ENCODE data around the gene MAP1S.

GRCh38 chr19:17695198-17695597 is 24.1 kb upstream of the MAP1S start:
- TF ChIP-seq CTCF (IDR thresholded peaks at IDR 0.05; ENCODE audit: control extremely low read depth in 1 of 3, insufficient read depth in 1 of 3, low read depth in 1 of 3, low read length in 3 of 3): no peak
- TF ChIP-seq TAF7 (optimal IDR thresholded peaks at IDR 0.05; ENCODE audit: borderline replicate concordance, low read depth, low read length): no peak
- no peak for TF ChIP-seq EP300 (IDR thresholded peaks at IDR 0.05; ENCODE audit: borderline replicate concordance in 1 of 2, low read depth in 2 of 2, low read length in 2 of 2)
- no peak for TF ChIP-seq CHD2 (IDR thresholded peaks at IDR 0.05; ENCODE audit: low read length)
- no peak for TF ChIP-seq RAD21 (IDR thresholded peaks at IDR 0.05 in 1 of 2, conservative IDR thresholded peaks at IDR 0.05 in 1 of 2; ENCODE audit: low read depth in 2 of 2, low read length in 2 of 2)
- no peak for TF ChIP-seq POLR2A (IDR thresholded peaks at IDR 0.05; ENCODE audit: control extremely low read depth in 1 of 2, low read depth in 2 of 2, low read length in 2 of 2)
- no peak for TF ChIP-seq BCL11A (IDR thresholded peaks at IDR 0.05; ENCODE audit: low read depth in 2 of 2, low read length in 2 of 2)
- TF ChIP-seq ASH2L (IDR thresholded peaks at IDR 0.05; ENCODE audit: low read length): no peak
- TF ChIP-seq USF2 (IDR thresholded peaks at IDR 0.05; ENCODE audit: low read length): no peak
- TF ChIP-seq SUZ12 (IDR thresholded peaks at IDR 0.05; ENCODE audit: low read length): no peak
- no peak for TF ChIP-seq SP2 (IDR thresholded peaks at IDR 0.05; ENCODE audit: low read length)
- TF ChIP-seq CREB1 (IDR thresholded peaks at IDR 0.05): no peak
